ENCODE data around the gene METTL21C.

GRCh38 chr13:102697929-102698648 is 3.2 kb upstream of the METTL21C start:
- TF ChIP-seq CTCF (IDR thresholded peaks at IDR 0.05; ENCODE audit: poor library complexity, severe bottlenecking) (no peak), POLR2AphosphoS5 (IDR thresholded peaks at IDR 0.05) (no peak)

All from neural cell (in vitro differentiated cells).